Measurements from ENCODE around the gene FGFR1OP2.

The FGFR1OP2 gene

DNA sequence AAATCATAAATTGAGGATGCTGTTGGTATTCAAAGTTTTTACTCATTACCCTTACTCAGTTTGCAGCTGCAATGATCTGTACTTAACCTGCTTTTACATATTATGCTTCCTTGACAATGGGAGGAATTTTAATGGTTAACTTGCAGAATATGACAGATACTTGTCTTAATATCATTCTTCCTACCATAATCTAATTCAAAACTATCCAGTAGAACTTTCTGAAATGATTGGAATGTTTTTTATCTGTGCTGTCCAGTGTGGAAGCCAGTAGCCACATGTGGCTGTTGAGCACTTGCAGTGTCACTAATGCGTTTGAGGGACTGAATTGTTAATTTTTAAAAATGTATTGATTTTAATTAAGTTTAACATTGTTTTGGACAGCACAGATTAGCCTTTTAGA, 23.5 kb downstream of the FGFR1OP2 start:
- no peaks in the 10 kb centered on the region for H3K27me3 ChIP-seq (ENCODE audit: insufficient read depth, low read length)
- H3K36me3 ChIP-seq (ENCODE audit: insufficient read depth, low read length) = peaks cover 46% of the 10 kb centered on the region
- no peak overlapping the region for H3K4me3 ChIP-seq (ENCODE audit: low read length)

DNA sequence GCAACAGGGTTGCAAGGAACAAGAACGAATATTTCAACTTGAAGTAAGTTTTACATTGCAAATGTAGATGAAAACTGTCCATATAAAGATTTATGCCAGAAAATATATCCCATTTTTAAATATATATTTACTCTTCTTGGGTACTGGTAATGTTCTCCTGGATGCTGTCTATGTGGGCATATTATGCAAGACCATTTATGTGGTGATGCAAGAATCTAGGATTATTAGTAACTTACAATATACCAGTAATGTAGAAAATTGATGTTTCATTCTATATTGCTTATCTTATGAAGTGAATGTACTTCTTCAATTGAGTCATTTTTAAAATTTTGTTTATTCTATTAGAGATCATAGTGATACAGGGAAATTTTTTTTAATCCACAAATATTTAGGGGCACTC, 25.1 kb downstream of the FGFR1OP2 start:
- H3K4me1 ChIP-seq (ENCODE audit: insufficient read depth, low read length) = no peaks in the 10 kb centered on the region
- peaks cover 39% of the 10 kb centered on the region for H3K36me3 ChIP-seq (ENCODE audit: insufficient read depth, low read length)
- no peaks in the 10 kb centered on the region for H3K9me3 ChIP-seq (ENCODE audit: low read length)
- no peak overlapping the region for H3K4me3 ChIP-seq (ENCODE audit: low read length)
- H3K27me3 ChIP-seq (ENCODE audit: insufficient read depth, low read length) = no peaks in the 10 kb centered on the region
- H2AFZ ChIP-seq (ENCODE audit: low read depth, low read length) = no peak overlapping the region

More for the DNA sequence above, 23.5 kb downstream of the FGFR1OP2 start:
- Histone ChIP-seq H3K4me1 (ENCODE audit: insufficient read depth, low read length) (no peaks in the 10 kb centered on the region), H3K9me3 (ENCODE audit: low read length) (no peaks in the 10 kb centered on the region), H2AFZ (ENCODE audit: low read depth, low read length) (no peak overlapping the region)

DNA sequence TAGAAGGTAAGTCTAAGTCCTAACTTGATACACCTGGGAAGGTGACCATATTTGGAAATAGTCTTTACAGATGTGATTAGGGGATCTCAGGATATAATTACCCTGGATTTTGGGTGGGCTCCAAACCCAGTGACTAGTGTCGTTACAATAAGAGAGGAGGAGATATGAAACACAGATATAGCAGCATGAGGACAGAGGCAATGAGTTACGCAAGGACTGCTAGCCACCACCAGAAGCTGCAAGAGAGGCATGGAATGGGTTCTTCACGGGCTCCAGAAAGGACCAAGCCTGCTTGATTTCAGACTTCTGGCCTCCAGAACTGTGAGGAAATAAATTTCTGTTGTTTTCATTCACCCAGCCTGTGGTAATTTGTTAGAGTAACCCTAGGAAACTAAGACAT, 28.6 kb downstream of the FGFR1OP2 start:
- Histone ChIP-seq H3K9me3 (ENCODE audit: low read length) (no peaks in the 10 kb centered on the region), H3K4me3 (ENCODE audit: low read length) (no peak overlapping the region), H3K36me3 (ENCODE audit: insufficient read depth, low read length) (peaks cover 47% of the 10 kb centered on the region), H2AFZ (ENCODE audit: low read depth, low read length) (no peak overlapping the region), H3K4me1 (ENCODE audit: insufficient read depth, low read length) (no peaks in the 10 kb centered on the region), H3K27me3 (ENCODE audit: insufficient read depth, low read length) (no peaks in the 10 kb centered on the region)

DNA sequence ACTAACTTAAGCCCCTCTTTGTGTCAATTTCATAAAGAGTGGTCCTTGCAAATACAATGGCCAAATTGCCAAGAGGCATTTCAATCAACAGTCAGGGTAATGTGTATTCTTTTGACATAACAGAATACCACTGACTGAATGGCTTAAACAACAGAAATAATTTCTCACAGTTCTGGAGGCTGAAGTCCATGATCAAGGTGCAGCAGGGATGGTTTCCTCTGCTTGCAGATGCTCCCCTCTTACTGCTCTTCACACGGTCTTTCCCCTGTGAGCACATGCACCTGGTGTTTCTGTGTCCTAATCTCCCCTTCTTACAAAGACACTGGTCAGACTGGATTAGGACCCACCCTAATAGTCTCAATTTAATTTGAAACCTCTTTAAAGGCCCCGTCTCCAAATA, 31.9 kb downstream of the FGFR1OP2 start:
- no peak overlapping the region for H2AFZ ChIP-seq (ENCODE audit: low read depth, low read length)
- peaks cover 50% of the 10 kb centered on the region for H3K36me3 ChIP-seq (ENCODE audit: insufficient read depth, low read length)
- H3K9me3 ChIP-seq (ENCODE audit: low read length) = no peaks in the 10 kb centered on the region
- no peak overlapping the region for H3K4me3 ChIP-seq (ENCODE audit: low read length)
- no peaks in the 10 kb centered on the region for H3K4me1 ChIP-seq (ENCODE audit: insufficient read depth, low read length)
- H3K27me3 ChIP-seq (ENCODE audit: insufficient read depth, low read length) = no peaks in the 10 kb centered on the region

DNA sequence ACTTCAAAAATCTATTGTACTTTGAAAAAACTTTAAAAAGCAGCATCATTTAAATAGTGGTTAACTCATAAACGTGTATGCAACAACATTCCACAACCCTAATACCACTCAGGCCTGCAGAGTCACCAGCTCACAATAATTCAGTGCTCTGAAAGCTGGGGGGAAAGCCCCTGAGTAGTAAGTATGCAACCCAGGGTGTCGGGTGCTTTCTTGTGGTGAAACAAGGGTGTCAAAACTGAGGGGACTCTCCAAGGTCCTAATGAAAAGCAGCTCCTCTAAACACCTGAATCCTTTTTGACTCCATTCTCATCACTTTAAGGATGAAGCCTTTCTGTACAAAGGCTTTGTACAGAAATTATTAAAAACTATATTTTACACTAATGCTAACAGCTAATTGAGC, 33.7 kb downstream of the FGFR1OP2 start:
- Histone ChIP-seq H2AFZ (ENCODE audit: low read depth, low read length) (no peak overlapping the region), H3K9me3 (ENCODE audit: low read length) (no peaks in the 10 kb centered on the region), H3K4me3 (ENCODE audit: low read length) (no peak overlapping the region), H3K36me3 (ENCODE audit: insufficient read depth, low read length) (peaks cover 63% of the 10 kb centered on the region), H3K4me1 (ENCODE audit: insufficient read depth, low read length) (no peaks in the 10 kb centered on the region), H3K27me3 (ENCODE audit: insufficient read depth, low read length) (no peaks in the 10 kb centered on the region)

DNA sequence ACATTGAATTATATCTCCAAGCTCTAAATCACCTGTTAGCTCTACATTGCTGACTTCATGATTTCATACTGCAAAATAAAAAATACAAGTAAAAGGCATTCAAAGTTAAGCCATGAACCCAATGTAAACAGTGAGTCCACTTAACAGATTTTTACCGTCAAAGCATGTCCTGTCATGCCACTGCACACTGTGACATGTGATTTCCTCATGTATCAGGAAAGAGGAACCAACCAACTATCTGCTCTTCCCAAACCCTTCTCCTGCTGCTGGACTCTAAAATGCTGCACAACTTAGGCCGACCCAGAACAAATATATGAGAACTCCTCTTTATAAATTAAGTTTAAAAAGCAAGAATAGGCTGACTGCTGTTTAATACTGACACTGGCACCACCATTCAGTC, 38.4 kb downstream of the FGFR1OP2 start:
- Histone ChIP-seq H3K4me3 (ENCODE audit: low read length) (no peak overlapping the region), H3K9me3 (ENCODE audit: low read length) (no peaks in the 10 kb centered on the region), H2AFZ (ENCODE audit: low read depth, low read length) (no peak overlapping the region), H3K27me3 (ENCODE audit: insufficient read depth, low read length) (no peaks in the 10 kb centered on the region), H3K4me1 (ENCODE audit: insufficient read depth, low read length) (no peaks in the 10 kb centered on the region), H3K36me3 (ENCODE audit: insufficient read depth, low read length) (peaks cover 63% of the 10 kb centered on the region)

DNA sequence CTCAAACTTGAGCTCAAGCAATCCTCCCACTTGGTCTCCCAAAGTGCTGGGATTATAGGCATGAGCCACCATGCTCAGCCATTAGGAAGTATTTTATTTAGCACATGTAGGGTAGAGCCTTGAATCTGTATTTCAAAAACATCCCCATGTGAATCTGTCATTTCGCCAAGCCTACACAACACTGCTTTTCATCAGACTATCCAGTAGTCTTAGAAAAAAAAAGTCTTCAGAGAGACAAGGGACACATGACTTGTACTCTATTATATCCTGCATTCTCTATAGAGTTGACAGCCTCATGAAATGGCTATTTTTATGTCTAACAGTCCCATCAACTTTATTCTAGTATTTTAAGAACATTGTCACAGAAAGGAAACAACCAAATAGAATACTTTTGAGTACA, 40.5 kb downstream of the FGFR1OP2 start:
- Histone ChIP-seq H3K27me3 (ENCODE audit: insufficient read depth, low read length) (no peaks in the 10 kb centered on the region), H3K36me3 (ENCODE audit: insufficient read depth, low read length) (peaks cover 65% of the 10 kb centered on the region)

DNA sequence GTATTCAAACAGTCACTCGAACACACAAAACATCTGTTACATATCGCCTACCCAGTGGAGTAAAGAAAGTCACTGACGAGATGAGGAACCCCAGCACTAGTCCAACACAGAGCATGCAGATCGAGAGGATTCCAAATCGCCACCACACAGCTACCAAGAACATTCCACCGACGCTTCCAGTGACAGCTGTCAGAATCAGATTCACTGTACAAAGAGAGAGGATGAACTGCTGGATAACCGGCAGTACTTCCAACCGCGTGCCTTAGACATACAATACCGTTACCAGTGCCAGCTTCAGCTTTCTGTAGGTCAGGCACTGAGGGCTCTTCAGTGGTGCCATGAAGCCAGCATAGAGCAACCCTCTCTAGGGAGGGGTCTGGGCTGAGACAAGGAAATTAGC, 41.5 kb downstream of the FGFR1OP2 start:
- H3K4me3 ChIP-seq (ENCODE audit: low read length) = no peak overlapping the region
- no peaks in the 10 kb centered on the region for H3K27me3 ChIP-seq (ENCODE audit: insufficient read depth, low read length)
- no peak overlapping the region for H2AFZ ChIP-seq (ENCODE audit: low read depth, low read length)
- peaks cover 58% of the 10 kb centered on the region for H3K36me3 ChIP-seq (ENCODE audit: insufficient read depth, low read length)
- no peaks in the 10 kb centered on the region for H3K4me1 ChIP-seq (ENCODE audit: insufficient read depth, low read length)
- no peaks in the 10 kb centered on the region for H3K9me3 ChIP-seq (ENCODE audit: low read length)

More for the DNA sequence above, 40.5 kb downstream of the FGFR1OP2 start:
- H3K4me3 ChIP-seq (ENCODE audit: low read length) = no peak overlapping the region
- no peak overlapping the region for H2AFZ ChIP-seq (ENCODE audit: low read depth, low read length)
- H3K4me1 ChIP-seq (ENCODE audit: insufficient read depth, low read length) = no peaks in the 10 kb centered on the region
- no peaks in the 10 kb centered on the region for H3K9me3 ChIP-seq (ENCODE audit: low read length)

DNA sequence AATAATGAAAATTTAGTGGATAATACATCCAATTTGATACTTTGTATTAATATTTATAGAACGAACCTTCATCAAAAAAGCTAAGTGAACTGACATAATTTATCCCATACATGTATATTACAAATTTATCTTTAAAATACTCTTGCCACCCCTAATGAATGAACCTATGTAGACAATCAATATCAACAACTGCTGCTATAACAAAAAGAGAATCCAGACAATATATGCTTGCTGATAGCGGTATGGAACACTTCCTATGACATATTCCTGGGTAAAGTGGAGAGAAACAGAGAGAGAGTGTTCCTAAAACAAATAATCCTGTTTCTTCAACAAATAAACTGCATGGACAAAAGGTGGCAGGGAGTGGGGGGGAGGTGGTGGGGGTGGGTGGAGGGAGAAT, 44.6 kb downstream of the FGFR1OP2 start:
- H3K4me1 ChIP-seq (ENCODE audit: insufficient read depth, low read length) = no peaks in the 10 kb centered on the region

DNA sequence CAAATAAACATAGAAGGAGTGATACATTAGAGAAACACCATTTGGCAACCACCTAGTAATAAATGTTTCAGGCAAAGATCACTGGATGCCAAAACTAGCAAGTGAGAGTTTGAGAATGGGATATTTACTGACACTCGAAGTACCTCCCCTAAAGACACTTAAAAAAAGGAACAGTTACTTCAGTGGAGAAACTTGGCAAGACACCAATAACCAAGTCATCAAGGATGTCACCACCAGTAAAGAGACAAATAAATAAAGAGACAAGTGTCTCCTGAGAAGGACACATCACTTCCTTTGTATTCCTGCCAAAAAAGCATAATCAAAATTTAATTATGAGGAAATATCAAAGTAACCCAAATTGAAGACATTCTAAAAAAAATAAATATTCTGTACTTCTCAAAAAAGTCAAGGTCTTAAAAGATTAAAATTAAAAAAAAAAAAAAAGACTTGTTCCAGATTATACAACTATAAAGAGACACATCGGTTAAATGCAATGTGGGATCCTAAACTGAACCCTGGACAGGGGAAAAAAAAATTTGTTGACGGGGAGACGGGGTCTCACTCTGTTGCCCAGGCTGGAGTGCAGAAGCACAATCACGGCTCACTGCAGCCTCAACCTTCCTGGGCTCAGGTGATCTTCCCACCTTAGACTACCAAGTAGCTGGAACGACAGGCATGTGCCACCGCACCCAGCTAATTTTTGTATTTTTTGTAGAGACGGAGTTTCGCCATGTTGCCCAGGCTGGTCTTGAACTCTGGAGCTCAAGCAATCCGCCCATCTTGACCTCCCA, 49.6 kb downstream of the FGFR1OP2 start:
- Histone ChIP-seq H3K4me3 (ENCODE audit: low read length) (no peak overlapping the region), H3K4me1 (ENCODE audit: insufficient read depth, low read length) (no peaks in the 10 kb centered on the region), H3K36me3 (ENCODE audit: insufficient read depth, low read length) (peaks cover 44% of the 10 kb centered on the region), H2AFZ (ENCODE audit: low read depth, low read length) (no peak overlapping the region), H3K9me3 (ENCODE audit: low read length) (peaks cover 2% of the 10 kb centered on the region), H3K27me3 (ENCODE audit: insufficient read depth, low read length) (no peaks in the 10 kb centered on the region)

More for the DNA sequence above, 44.6 kb downstream of the FGFR1OP2 start:
- Histone ChIP-seq H3K9me3 (ENCODE audit: low read length) (no peaks in the 10 kb centered on the region), H3K36me3 (ENCODE audit: insufficient read depth, low read length) (peaks cover 48% of the 10 kb centered on the region), H3K4me3 (ENCODE audit: low read length) (no peak overlapping the region), H2AFZ (ENCODE audit: low read depth, low read length) (no peak overlapping the region), H3K27me3 (ENCODE audit: insufficient read depth, low read length) (no peaks in the 10 kb centered on the region)

DNA sequence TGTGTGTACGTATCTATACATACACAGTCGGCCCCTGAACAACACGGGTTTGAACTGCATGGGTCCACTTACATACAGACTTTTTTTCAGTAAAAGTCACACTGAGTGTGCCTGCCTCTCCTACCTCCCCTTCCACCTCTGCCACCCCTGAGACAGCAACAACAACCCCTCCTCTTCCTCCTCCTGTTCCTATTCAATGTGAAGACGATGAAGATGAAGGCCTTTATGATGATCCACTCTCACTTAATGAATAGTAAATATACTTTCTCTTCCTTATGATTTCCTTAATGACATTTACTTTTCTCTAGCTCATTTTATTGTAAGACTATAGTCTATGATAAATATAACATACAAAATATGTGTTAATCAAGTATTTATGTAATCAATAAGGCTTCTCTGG, 50.4 kb downstream of the FGFR1OP2 start:
- peaks cover 2% of the 10 kb centered on the region for H3K9me3 ChIP-seq (ENCODE audit: low read length)
- no peaks in the 10 kb centered on the region for H3K27me3 ChIP-seq (ENCODE audit: insufficient read depth, low read length)
- H3K4me3 ChIP-seq (ENCODE audit: low read length) = no peak overlapping the region
- H3K36me3 ChIP-seq (ENCODE audit: insufficient read depth, low read length) = peaks cover 51% of the 10 kb centered on the region
- H2AFZ ChIP-seq (ENCODE audit: low read depth, low read length) = no peak overlapping the region
- no peaks in the 10 kb centered on the region for H3K4me1 ChIP-seq (ENCODE audit: insufficient read depth, low read length)

DNA sequence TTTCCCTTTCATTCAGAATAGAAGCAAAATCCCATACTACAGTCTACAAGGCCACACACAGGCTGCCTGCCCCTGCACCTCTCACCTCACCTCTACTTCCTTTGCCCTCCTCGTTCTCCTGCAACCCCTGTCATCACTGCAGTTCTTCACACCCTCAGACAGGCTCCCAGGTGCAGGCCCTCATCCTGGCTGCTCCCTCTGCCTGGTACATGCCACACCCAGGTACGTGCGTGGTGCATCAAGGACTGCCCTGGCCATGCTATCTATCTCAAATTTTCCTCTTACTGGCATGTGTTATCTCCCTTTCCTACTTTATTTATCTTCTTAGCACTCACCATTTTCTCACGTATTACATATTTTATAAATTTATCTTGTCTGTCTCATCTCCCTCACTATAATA, 51.6 kb downstream of the FGFR1OP2 start:
- Histone ChIP-seq H3K4me1 (ENCODE audit: insufficient read depth, low read length) (no peaks in the 10 kb centered on the region), H2AFZ (ENCODE audit: low read depth, low read length) (no peak overlapping the region), H3K27me3 (ENCODE audit: insufficient read depth, low read length) (no peaks in the 10 kb centered on the region), H3K4me3 (ENCODE audit: low read length) (no peak overlapping the region), H3K36me3 (ENCODE audit: insufficient read depth, low read length) (peaks cover 53% of the 10 kb centered on the region), H3K9me3 (ENCODE audit: low read length) (peaks cover 2% of the 10 kb centered on the region)

DNA sequence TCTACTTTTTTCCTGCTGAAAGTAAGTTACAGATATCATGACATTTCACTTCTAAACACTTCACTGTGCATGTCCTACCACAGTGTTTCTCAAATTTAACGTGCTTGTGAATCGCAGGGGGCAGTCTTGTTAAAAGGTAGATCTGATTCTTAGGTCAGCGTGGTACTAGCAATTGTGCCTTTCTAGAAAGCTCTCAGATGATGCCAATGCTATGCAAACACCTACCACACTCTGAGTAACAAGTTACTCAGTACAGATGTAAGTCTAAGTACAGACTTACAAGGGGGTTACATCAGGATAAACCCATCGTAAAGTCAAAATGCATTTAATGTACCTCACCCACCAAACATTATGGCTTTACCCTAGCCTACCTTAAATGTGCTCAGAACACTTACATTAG, 53.6 kb downstream of the FGFR1OP2 start:
- no peaks in the 10 kb centered on the region for H3K4me1 ChIP-seq (ENCODE audit: insufficient read depth, low read length)
- peaks cover 60% of the 10 kb centered on the region for H3K36me3 ChIP-seq (ENCODE audit: insufficient read depth, low read length)
- H2AFZ ChIP-seq (ENCODE audit: low read depth, low read length) = no peak overlapping the region
- no peak overlapping the region for H3K4me3 ChIP-seq (ENCODE audit: low read length)
- peaks cover 2% of the 10 kb centered on the region for H3K9me3 ChIP-seq (ENCODE audit: low read length)
- H3K27me3 ChIP-seq (ENCODE audit: insufficient read depth, low read length) = no peaks in the 10 kb centered on the region

DNA sequence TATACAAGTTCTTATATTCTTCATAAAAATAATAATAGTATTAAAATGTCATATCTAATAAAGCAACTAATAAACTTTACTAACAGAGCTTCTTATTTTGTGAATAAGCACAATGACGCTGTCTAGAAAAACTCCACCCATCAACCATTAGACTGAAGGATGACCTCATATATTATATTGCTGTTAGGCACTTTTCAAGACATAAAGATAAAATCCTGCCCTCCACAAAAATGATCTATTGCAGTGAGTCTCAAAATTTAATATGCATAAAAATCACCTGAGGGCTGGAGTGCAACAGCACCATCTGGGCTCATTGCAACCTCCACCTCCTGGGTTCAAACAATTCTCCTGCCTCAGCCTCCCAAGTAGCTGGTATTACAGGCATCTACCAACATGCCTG, 55.8 kb downstream of the FGFR1OP2 start:
- Histone ChIP-seq H2AFZ (ENCODE audit: low read depth, low read length) (no peak overlapping the region), H3K4me1 (ENCODE audit: insufficient read depth, low read length) (no peaks in the 10 kb centered on the region), H3K27me3 (ENCODE audit: insufficient read depth, low read length) (no peaks in the 10 kb centered on the region), H3K9me3 (ENCODE audit: low read length) (no peaks in the 10 kb centered on the region), H3K36me3 (ENCODE audit: insufficient read depth, low read length) (peaks cover 59% of the 10 kb centered on the region), H3K4me3 (ENCODE audit: low read length) (no peak overlapping the region)

Measured in neuron (in vitro differentiated cells).